HepG2 (cell line): ENCODE measurements around the gene NCOA3. TPM values are rescaled to one million over a fixed set of nuclear protein-coding genes. Genes with fewer than 3 reads are reported as not detected.

ENCODE experiments used
- ATAC-seq: fragments of 200-7000 bp; cut with Tn5 transposase; 3 replicates; pipeline ENCODE4 v1.9.1; 2020; ENCODE audit warnings: mild to moderate bottlenecking, moderate library complexity
- BruUV-seq: library from RNA; stranded (reverse); fragments of 400-500 nt; replicated peaks from 2 replicates; lab custom pipeline; 2021; lab: Mats Ljungman, UMichigan
- CTCF ChIA-PET: fragments of 300-600 bp; formaldehyde crosslinking; extraction: SDS; loops from one replicate; lab custom pipeline; 2021; ENCODE audit warnings: low total read pairs, inconsistent platforms, low intra/inter-chr PET ratio; lab: Yijun Ruan, JAX
- POLR2A ChIA-PET: fragments of 350-600 bp; sonication (Branson Sonifier 250); formaldehyde crosslinking; loops from one replicate; lab custom pipeline; 2020; ENCODE audit warnings: antibody characterized with exemption, inconsistent platforms; lab: Yijun Ruan, JAX
- DNase-seq: peaks from one replicate; pipeline ENCODE4 v3.0.0-alpha.2; 2015; ENCODE audit warnings: low spot score
- FAIRE-seq: peaks from 3 replicates; lab custom pipeline; 2011; peaks lifted over from hg19 to GRCh38; lab: Jason Lieb, UNC
- H2AFZ ChIP-seq: one replicate; pipeline ENCODE4 v1.6.1; 2011; ENCODE audit warnings: low read length, inconsistent platforms
- H3K27ac ChIP-seq: fragments of 300-600 bp; 3 replicates; pipeline ENCODE4 v1.8.0; 2011; ENCODE audit warnings: mixed run types, mild to moderate bottlenecking, mixed read lengths, low read length, inconsistent platforms; ENCODE audit not compliant: insufficient read depth; ENCODE audit errors: extremely low read length
- H3K27me3 ChIP-seq, 2 experiments: fragments of 200-600 bp in 1 of 2; 2 replicates in 1 of 2; 3 replicates in 1 of 2; pipeline versions ENCODE4 v1.6.0 to v1.8.0; 2011; ENCODE audit warnings: low read length in 2 of 2, mild to moderate bottlenecking in 2 of 2, moderate library complexity in 2 of 2, inconsistent platforms in 1 of 2; ENCODE audit not compliant: insufficient read depth in 2 of 2, control insufficient read depth in 1 of 2
- H3K36me3 ChIP-seq, 2 experiments: fragments of 200-600 bp in 1 of 2; replicated peaks in 1 of 2; 2 replicates in 1 of 2; 3 replicates in 1 of 2; pipeline versions ENCODE4 v1.5.1 to v1.8.0; 2011; ENCODE audit warnings: low read length in 2 of 2, inconsistent platforms in 1 of 2; ENCODE audit not compliant: insufficient read depth in 2 of 2, control insufficient read depth in 1 of 2
- H3K4me1 ChIP-seq: 2 replicates; pipeline ENCODE4 v1.5.1; 2012; ENCODE audit warnings: low read length, inconsistent platforms; ENCODE audit not compliant: insufficient read depth
- H3K4me2 ChIP-seq: 2 replicates; pipeline ENCODE4 v1.6.0; 2011; ENCODE audit warnings: low read depth, low read length, inconsistent platforms
- H3K4me3 ChIP-seq, 3 experiments: fragments of 200-600 bp in 1 of 3; sonication (generic), shearing (Covaris generic) in 1 of 3; replicated peaks in 1 of 3; 2 replicates each; pipeline ENCODE4 v1.5.1; 2011 to 2016; ENCODE audit warnings: low read length in 3 of 3, inconsistent platforms in 2 of 3, low read depth in 2 of 3, mild to moderate bottlenecking in 2 of 3, control low read depth in 1 of 3, mixed read lengths in 1 of 3; ENCODE audit not compliant: insufficient read depth in 1 of 3
- H3K79me2 ChIP-seq: one replicate; pipeline ENCODE4 v1.6.1; 2011; ENCODE audit warnings: low read length, inconsistent platforms; ENCODE audit not compliant: insufficient read depth
- H3K9ac ChIP-seq: 2 replicates; pipeline ENCODE4 v1.6.0; 2011; ENCODE audit warnings: mild to moderate bottlenecking, low read depth, low read length, inconsistent platforms; ENCODE audit not compliant: insufficient read depth
- H3K9me3 ChIP-seq: 2 replicates; pipeline ENCODE4 v1.5.1; 2012; ENCODE audit warnings: mild to moderate bottlenecking, low read length
- H4K20me1 ChIP-seq: 2 replicates; pipeline ENCODE4 v1.6.0; 2011; ENCODE audit warnings: inconsistent platforms, mild to moderate bottlenecking, low read length, moderate library complexity; ENCODE audit not compliant: insufficient read depth
- AGO2 ChIP-seq: fragments of 200-400 bp; formaldehyde crosslinking; optimal IDR thresholded peaks from 2 replicates; pipeline ENCODE3; 2017; ENCODE audit warnings: mild to moderate bottlenecking, low read depth, low read length, moderate library complexity
- BATF2 ChIP-seq: sonication (generic); formaldehyde crosslinking; IDR thresholded peaks from 2 replicates; pipeline ENCODE4 v1.8.0; 2022; ENCODE audit warnings: mild to moderate bottlenecking, missing genetic modification reagents, moderate library complexity
- EED ChIP-seq: sonication (generic); formaldehyde crosslinking; IDR thresholded peaks from 2 replicates; pipeline ENCODE4 v1.5.0; 2020; ENCODE audit warnings: mild to moderate bottlenecking, missing genetic modification reagents
- EP300 ChIP-seq, 3 experiments: sonication (generic) in 1 of 3; formaldehyde crosslinking in 1 of 3; IDR thresholded peaks; 2 replicates each; pipeline versions ENCODE4 v1.5.1 to v1.6.1; 2011 to 2020; ENCODE audit warnings: low read depth in 2 of 3, low read length in 2 of 3, borderline replicate concordance in 1 of 3, improper control_type of control experiment in 1 of 3, mild to moderate bottlenecking in 1 of 3, missing genetic modification reagents in 1 of 3, moderate library complexity in 1 of 3
- PAXIP1 ChIP-seq: sonication (generic); formaldehyde crosslinking; conservative IDR thresholded peaks from 2 replicates; pipeline ENCODE4 v1.4.0; 2020; ENCODE audit warnings: mild to moderate bottlenecking, missing genetic modification reagents, moderate library complexity
- RBM22 ChIP-seq: fragments of 200-400 bp; formaldehyde crosslinking; optimal IDR thresholded peaks from 2 replicates; pipeline ENCODE3; 2017; ENCODE audit warnings: mild to moderate bottlenecking, low read length, moderate library complexity
- ZNF335 ChIP-seq: sonication (generic); formaldehyde crosslinking; IDR thresholded peaks from 2 replicates; pipeline ENCODE4 v1.4.0; 2020; ENCODE audit warnings: missing genetic modification reagents
- ZNF484 ChIP-seq: sonication (generic); formaldehyde crosslinking; IDR thresholded peaks from 2 replicates; pipeline ENCODE4 v1.5.1; 2020; ENCODE audit warnings: mild to moderate bottlenecking, low read depth, missing genetic modification reagents, borderline replicate concordance
- WGBS: methylation state at CpG from one replicate; pipeline ENCODE4 v1.1.6; 2017; ENCODE audit warnings: low lambda C conversion rate; 5-methylcytosine and 5-hydroxymethylcytosine counted together
- in situ Hi-C: cut with HindIII; loops from 2 replicates; pipeline ENCODE4 v1.10.0; 2017; ENCODE audit warnings: low pct_unique_long_range_greater_than_20kb; ENCODE audit not compliant: extremely low pct_ligation_motif_present
- intact Hi-C: fragments of 100-400 bp; cut with micrococcal nuclease; formaldehyde crosslinking; loops from one replicate; pipeline ENCODE4 v1.10.0; 2022; ENCODE audit not compliant: unreplicated experiment
- polyA plus RNA-seq, 8 experiments: library from polyadenylated mRNA; depleted of rRNA in 3 of 8; stranded (reverse) in 7 of 8; unstranded in 1 of 8; fragments of >200 nt; fragmentation: Illumina TruSeq in 4 of 8; extraction: Trizol in 4 of 8; gene quantifications; 2 replicates each; pipeline versions ENCODE4 v1.2.1 to v1.2.3, GENCODE V29; 2011 to 2016; ENCODE audit warnings: low read depth in 4 of 8, missing spikeins in 1 of 8, mixed read lengths in 1 of 8; ENCODE audit not compliant: insufficient read depth in 1 of 8
- total RNA-seq, 5 experiments: library from RNA; depleted of rRNA; stranded (reverse); fragments of >200 nt; fragmentation: Illumina TruSeq; extraction: Trizol; gene quantifications; 2 replicates each; pipeline ENCODE4 v1.2.3, GENCODE V29; 2016; ENCODE audit warnings: low read depth in 1 of 5

The NCOA3 gene
- total and polyA plus RNA-seq, 2 of the 13 experiments (the other 11 are each of a cell fraction or from before 2014, with no cell fraction given): 35.0 to 56.8 TPM

DNA sequence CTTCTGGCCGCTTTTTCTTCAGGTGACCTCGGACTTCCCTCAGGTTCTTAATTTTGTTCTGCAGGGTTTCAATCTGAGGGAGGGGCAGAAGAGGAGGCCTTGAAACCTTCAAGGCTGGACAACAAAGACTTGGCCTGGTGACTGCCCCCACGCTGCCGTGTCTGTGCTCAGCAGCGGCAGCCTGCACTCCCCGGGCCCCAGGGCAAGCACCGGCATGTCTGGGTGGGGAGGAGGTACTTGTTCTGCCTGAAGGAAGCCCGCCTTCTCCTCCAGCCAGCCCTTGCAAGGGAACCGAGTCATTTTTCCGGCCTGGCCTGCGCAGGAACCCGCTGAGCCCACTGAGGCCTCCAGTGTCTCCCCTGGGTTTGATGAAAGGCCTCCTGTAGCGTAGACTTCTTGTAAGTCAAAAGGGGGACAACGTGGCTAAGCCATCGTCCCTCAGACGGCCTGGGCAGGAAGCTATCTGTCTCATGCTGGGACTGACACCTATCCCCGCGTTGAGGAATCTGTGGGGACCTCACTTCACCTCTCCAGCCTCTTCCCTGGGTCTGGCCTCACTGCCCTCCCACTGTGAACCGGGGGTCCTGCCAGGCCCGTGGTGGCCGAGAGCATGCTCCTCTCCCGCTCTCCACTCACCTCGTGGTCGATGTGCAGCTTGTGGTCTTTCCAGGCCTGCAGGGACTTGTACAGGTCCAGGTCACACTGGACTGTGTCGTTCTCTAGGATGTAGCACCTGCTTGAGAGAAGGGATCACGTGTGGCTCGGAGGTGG lies 163.7 kb downstream of the NCOA3 start (continued):
- TF ChIP-seq BATF2 (CRISPR knock-in tag): no peak
- TF ChIP-seq PAXIP1: no peak
- TF ChIP-seq ZNF335 (CRISPR knock-in tag): no peak

DNA sequence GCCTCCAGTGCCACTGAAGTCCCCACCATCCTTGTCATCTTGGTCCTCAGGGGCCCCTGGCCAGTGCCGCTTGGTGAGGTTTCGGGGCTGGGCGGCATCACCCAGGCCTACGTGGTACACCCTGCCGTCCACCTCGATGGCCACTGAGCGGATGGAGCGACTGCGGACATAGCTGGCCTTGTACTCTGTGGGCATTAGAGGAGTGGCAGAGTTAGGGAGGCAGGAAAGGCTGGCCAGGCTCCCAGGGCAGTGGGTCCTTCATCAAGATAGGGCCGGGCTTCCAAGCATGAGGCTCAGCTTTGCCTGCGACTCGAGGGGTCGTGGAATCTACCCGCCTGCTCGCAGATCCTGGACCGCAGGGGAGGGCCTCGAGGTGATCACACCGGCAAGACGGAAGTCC lies 164.6 kb downstream of the NCOA3 start:
- intact Hi-C loops: no loop called here
- WGBS: 95% methylated on average over 19 of the region's 19 CpGs
- Histone ChIP-seq H3K9me3 (no peaks in the 10 kb centered on the region), H3K4me1 (peaks cover 22% of the 10 kb centered on the region), H3K27ac (no peak overlapping the region), H3K4me3 (no peak overlapping the region), H2AFZ (no peak overlapping the region), H3K4me2 (no peak overlapping the region), H4K20me1 (no peaks in the 10 kb centered on the region), H3K27me3 (no peaks in the 10 kb centered on the region), H3K9ac (no peak overlapping the region), H3K79me2 (no peaks in the 10 kb centered on the region), H3K36me3 (peaks cover 3 to 11% of the 10 kb centered on the region in 2 experiments; a peak in 1 of 5 replicates)
- peak; percentile 22; the same call in 1 of the 2 replicates for TF ChIP-seq EED
- no peak for TF ChIP-seq EP300 (IDR thresholded peaks at IDR 0.05; ENCODE audit: low read depth in 2 of 2, low read length in 2 of 2)
- 0 out of 2 replicates have a peak, but pooled peaks have one; percentile 13 for TF ChIP-seq EP300 (CRISPR knock-in tag; IDR thresholded peaks at IDR 0.05; ENCODE audit: borderline replicate concordance)
- peak; percentile 37 for TF ChIP-seq RBM22
- peak; percentile 64 for TF ChIP-seq AGO2
- TF ChIP-seq ZNF484 (CRISPR knock-in tag): no peak
- ATAC-seq (no peak), FAIRE-seq (no peak), DNase-seq (no peak)
- POLR2A ChIA-PET: no interaction called here
- in situ Hi-C loops: no loop called here
- no TSS peak for BruUV-seq
- CTCF ChIA-PET: interaction anchor here (0.9 kb wide), 1 partner anchor 954 kb away, joined by 3 read pairs; no protein-coding TSS in a partner anchor
